ENCODE measurements around the gene FZD4. TPM values are rescaled to one million over a fixed set of nuclear protein-coding genes. Genes with fewer than 3 reads are reported as not detected.

Gene FZD4
- total RNA-seq, 2 donors from 2014 or later = 4.3 to 6.7 TPM

DNA sequence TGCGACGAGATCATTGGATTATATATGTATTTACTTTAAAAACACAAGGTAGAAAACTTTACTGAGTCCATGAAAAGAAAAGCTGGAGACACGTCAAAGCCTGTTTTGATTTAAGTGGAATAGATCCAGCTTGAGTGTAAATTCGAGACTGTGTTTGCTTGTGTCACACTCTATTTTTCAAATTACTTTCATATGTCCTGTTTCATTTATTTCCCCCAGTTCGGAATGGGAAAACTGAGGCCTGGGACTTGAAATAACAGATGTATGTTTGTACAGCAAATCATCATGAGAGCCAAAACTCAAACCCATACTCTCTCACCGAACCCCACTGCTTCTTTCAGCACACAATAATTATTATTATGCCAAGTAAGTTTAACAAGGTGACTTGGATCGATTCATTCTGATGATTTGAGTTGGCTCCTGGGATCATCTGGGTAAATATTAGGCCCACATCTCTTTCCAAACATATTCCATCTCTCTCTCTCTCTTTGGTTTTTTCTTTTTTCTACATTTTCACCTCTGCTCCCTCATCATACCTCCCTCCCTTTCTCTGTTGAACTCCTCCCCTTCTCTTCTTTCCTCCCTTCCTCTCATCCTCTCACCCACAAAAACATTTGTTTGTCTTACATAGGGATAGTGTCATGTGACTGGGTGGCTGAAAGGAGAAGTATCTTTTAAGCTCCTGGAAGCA is 21.2 kb downstream of the FZD4 start:
- no peak overlapping the region for H3K9ac ChIP-seq (ENCODE audit: low read depth in 2 of 2, low read length in 2 of 2)
- intact Hi-C loops (cut with DNase I) = loop anchor here (10.0 kb wide), 1 partner anchor 491 kb away; no protein-coding TSS in a partner anchor

GRCh38 chr11:86932924-86933875 is 22.0 kb downstream of the FZD4 start:
- no peaks in the 10 kb centered on the region for H3K27me3 ChIP-seq
- no peak overlapping the region for H3K27ac ChIP-seq
- H3K9ac ChIP-seq (ENCODE audit: low read depth in 2 of 2, low read length in 2 of 2) = no peak overlapping the region
- no peak overlapping the region for H3K4me3 ChIP-seq
- no peak for DNase-seq
- H3K9me3 ChIP-seq = no peaks in the 10 kb centered on the region
- H3K4me1 ChIP-seq = no peaks in the 10 kb centered on the region
- TF ChIP-seq, protein P1, sequence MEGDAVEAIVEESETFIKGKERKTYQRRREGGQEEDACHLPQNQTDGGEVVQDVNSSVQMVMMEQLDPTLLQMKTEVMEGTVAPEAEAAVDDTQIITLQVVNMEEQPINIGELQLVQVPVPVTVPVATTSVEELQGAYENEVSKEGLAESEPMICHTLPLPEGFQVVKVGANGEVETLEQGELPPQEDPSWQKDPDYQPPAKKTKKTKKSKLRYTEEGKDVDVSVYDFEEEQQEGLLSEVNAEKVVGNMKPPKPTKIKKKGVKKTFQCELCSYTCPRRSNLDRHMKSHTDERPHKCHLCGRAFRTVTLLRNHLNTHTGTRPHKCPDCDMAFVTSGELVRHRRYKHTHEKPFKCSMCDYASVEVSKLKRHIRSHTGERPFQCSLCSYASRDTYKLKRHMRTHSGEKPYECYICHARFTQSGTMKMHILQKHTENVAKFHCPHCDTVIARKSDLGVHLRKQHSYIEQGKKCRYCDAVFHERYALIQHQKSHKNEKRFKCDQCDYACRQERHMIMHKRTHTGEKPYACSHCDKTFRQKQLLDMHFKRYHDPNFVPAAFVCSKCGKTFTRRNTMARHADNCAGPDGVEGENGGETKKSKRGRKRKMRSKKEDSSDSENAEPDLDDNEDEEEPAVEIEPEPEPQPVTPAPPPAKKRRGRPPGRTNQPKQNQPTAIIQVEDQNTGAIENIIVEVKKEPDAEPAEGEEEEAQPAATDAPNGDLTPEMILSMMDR (IDR thresholded peaks at IDR 0.05) = no peak
- no peaks in the 10 kb centered on the region for H3K36me3 ChIP-seq
- intact Hi-C loops (cut with DNase I) = loop anchor here (10.0 kb wide), 1 partner anchor 492 kb away; no protein-coding TSS in a partner anchor

More for the DNA sequence above, 21.2 kb downstream of the FZD4 start:
- H3K27ac ChIP-seq = no peak overlapping the region
- H3K27me3 ChIP-seq = no peaks in the 10 kb centered on the region
- no peaks in the 10 kb centered on the region for H3K36me3 ChIP-seq
- DNase-seq = no peak
- TF ChIP-seq, protein P1 (IDR thresholded peaks at IDR 0.05) = no peak
- H3K4me3 ChIP-seq = no peak overlapping the region
- no peaks in the 10 kb centered on the region for H3K9me3 ChIP-seq
- no peaks in the 10 kb centered on the region for H3K4me1 ChIP-seq

DNA sequence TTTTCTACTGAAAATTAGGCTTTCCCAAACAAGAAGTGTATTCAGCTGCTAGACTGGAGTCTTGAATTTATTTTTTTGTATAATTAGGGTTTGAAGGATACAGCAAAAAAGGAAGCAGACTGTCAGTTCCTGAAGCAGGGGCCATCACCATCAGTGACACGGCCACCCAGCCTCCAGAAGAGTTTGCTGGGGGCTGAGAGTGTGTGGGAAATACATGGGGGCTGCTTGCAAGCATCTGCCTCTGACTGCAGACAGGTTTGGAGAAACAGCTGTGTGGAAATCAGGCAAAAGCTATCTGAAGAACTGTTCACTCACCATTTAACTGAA is 23.0 kb downstream of the FZD4 start:
- TF ChIP-seq, protein P1 (IDR thresholded peaks at IDR 0.05) = no peak
- Histone ChIP-seq H3K27me3 (no peaks in the 10 kb centered on the region), H3K9me3 (no peaks in the 10 kb centered on the region), H3K36me3 (no peaks in the 10 kb centered on the region), H3K9ac (ENCODE audit: low read depth in 2 of 2, low read length in 2 of 2) (no peak overlapping the region), H3K27ac (no peak overlapping the region), H3K4me3 (no peak overlapping the region), H3K4me1 (no peaks in the 10 kb centered on the region)
- intact Hi-C loops (cut with DNase I) = loop anchor here (10.0 kb wide), 1 partner anchor 493 kb away; no protein-coding TSS in a partner anchor
- DNase-seq = no peak

DNA sequence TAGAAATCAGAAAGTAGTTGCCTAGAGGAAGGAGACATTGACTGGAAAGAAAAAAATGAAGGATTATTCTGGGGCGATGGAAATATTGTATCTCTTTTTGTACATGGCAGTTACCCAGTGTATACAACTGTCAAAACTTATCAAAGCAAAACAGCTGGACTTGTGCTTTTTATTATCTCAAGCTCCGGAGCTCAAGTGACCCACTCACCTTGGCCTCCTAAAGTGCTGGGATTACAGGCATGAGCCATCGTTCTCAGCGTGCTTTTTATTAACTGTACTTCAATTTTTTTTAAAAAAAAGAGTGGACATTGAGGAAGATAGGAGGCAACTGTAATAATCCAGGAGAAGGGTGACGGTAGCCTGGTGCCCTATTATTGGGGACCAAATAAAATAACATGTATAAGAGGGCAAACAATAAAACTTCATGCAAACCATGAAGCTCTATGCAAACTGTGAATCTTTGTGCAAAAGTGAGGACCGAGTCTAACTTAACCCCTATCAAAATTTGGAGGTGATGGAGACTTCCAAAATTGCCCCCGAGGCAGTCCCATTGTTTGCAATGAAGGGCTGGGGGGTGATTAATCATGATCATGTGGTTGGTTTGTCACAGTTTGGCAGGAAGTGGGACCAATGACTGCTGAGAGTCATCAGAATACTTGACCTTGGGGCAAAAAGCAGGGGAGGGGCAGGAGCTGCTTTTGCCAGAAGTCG is 23.5 kb downstream of the FZD4 start:
- H3K4me1 ChIP-seq = no peaks in the 10 kb centered on the region
- intact Hi-C loops (cut with DNase I) = loop anchor here (10.0 kb wide), 1 partner anchor 493 kb away; no protein-coding TSS in a partner anchor
- no peaks in the 10 kb centered on the region for H3K36me3 ChIP-seq
- no peak overlapping the region for H3K4me3 ChIP-seq
- no peak overlapping the region for H3K9ac ChIP-seq (ENCODE audit: low read depth in 2 of 2, low read length in 2 of 2)
- DNase-seq = no peak
- TF ChIP-seq, protein P1 (IDR thresholded peaks at IDR 0.05) = no peak
- H3K27me3 ChIP-seq = no peaks in the 10 kb centered on the region
- H3K9me3 ChIP-seq = no peaks in the 10 kb centered on the region
- H3K27ac ChIP-seq = no peak overlapping the region

DNA sequence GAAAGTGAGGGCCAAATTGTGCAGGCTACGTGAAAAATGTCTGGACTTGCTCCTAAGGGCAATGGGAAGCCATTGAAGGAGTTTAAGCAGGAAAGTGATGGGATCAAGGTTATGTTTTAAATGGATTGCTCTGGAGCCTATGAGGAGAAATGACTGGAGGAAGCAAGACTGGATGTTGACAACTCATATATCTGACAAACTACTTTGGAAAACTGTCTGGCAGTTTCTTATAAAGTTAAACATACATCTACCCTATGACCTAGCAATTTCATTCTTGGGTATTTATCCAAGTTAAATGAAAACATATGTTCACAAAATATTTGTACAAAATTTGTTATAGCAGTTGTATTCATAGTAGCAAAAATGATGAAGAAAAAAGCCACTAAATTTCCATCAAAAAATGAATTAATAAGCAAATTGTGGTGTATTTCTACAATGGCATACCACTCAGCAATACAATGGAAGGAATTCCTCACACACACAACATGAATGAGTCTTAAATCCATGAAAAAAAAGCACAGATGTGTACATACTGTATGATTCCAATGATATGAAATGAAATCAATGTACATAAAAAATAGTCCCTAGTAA is 24.1 kb downstream of the FZD4 start:
- Histone ChIP-seq H3K4me3 (no peak overlapping the region), H3K36me3 (no peaks in the 10 kb centered on the region), H3K27me3 (no peaks in the 10 kb centered on the region), H3K4me1 (no peaks in the 10 kb centered on the region), H3K9me3 (no peaks in the 10 kb centered on the region), H3K9ac (ENCODE audit: low read depth in 2 of 2, low read length in 2 of 2) (no peak overlapping the region), H3K27ac (no peak overlapping the region)
- intact Hi-C loops (cut with DNase I) = loop anchor here (10.0 kb wide), 1 partner anchor 494 kb away; no protein-coding TSS in a partner anchor
- TF ChIP-seq, protein P1 (IDR thresholded peaks at IDR 0.05) = no peak
- no peak for DNase-seq

Data from colonic mucosa (tissue), 4 donors.